A673 (cell line): ENCODE data around the gene LMAN2.

Experiments
- CTCF ChIP-seq: fragments of 300-800, 200-600 bp; sonication (generic); conservative IDR thresholded peaks from 2 replicates; pipeline ENCODE4 v1.5.1; 2017; ENCODE audit warnings: low read depth, mild to moderate bottlenecking, antibody characterized with exemption, low read length, moderate library complexity, mixed read lengths
- EZH2 ChIP-seq: fragments of 200-600 bp; sonication (generic); IDR thresholded peaks from 2 replicates; pipeline ENCODE4 v1.6.1; 2017; ENCODE audit warnings: borderline replicate concordance, low read depth, mild to moderate bottlenecking, mixed read lengths, antibody characterized with exemption, low read length; ENCODE audit not compliant: poor library complexity, severe bottlenecking

- TF ChIP-seq CTCF = no peak
- TF ChIP-seq EZH2 = no peak
Measured at GRCh38 chr5:177387405-177387804, 35.9 kb upstream of the LMAN2 start.
